Keratinocyte (primary cell): ENCODE measurements around the gene CAPN2. TPM values are rescaled to one million over a fixed set of nuclear protein-coding genes. Genes with fewer than 3 reads are reported as not detected.
A peak's percentile ranks its signal among the peaks of the same experiment; 100 is the strongest.

Experiments used
- DNase-seq: peaks from one replicate; pipeline ENCODE4 v3.0.0-alpha.2; 2011; ENCODE audit warnings: low read depth, missing footprints, low spot score
- FAIRE-seq: peaks from 2 replicates; lab custom pipeline; 2011; peaks lifted over from hg19 to GRCh38; lab: Jason Lieb, UNC
- H2AFZ ChIP-seq: 2 replicates; pipeline ENCODE4 v1.6.0; 2012; ENCODE audit warnings: low read length, control low read depth, inconsistent platforms; ENCODE audit not compliant: control insufficient read depth
- H3K27ac ChIP-seq: 2 replicates; pipeline ENCODE4 v1.5.1; 2011; ENCODE audit warnings: low read length; ENCODE audit not compliant: control insufficient read depth, insufficient read depth
- H3K27me3 ChIP-seq: 3 replicates; pipeline ENCODE4 v1.6.0; 2011; ENCODE audit warnings: low read length; ENCODE audit not compliant: control insufficient read depth, insufficient read depth; ENCODE audit errors: extremely low read depth
- H3K36me3 ChIP-seq, 2 experiments: 2 replicates in 1 of 2; 3 replicates in 1 of 2; pipeline ENCODE4 v1.5.1; 2011; ENCODE audit warnings: low read length in 2 of 2, mild to moderate bottlenecking in 1 of 2; ENCODE audit not compliant: control insufficient read depth in 2 of 2, insufficient read depth in 2 of 2; ENCODE audit errors: extremely low read depth in 1 of 2
- H3K4me1 ChIP-seq: 3 replicates; pipeline ENCODE4 v1.5.1; 2011; ENCODE audit warnings: low read length; ENCODE audit not compliant: control insufficient read depth, insufficient read depth; ENCODE audit errors: extremely low read depth
- H3K4me2 ChIP-seq: 3 replicates; pipeline ENCODE4 v1.6.0; 2011; ENCODE audit warnings: low read depth, low read length; ENCODE audit not compliant: control insufficient read depth, insufficient read depth; ENCODE audit errors: extremely low read depth
- H3K4me3 ChIP-seq, 3 experiments: fragments of 200-600 bp in 1 of 3; sonication (generic) in 1 of 3; 2 replicates in 2 of 3; 3 replicates in 1 of 3; pipeline ENCODE4 v1.5.1; 2011 to 2016; ENCODE audit warnings: low read length in 3 of 3, mild to moderate bottlenecking in 3 of 3, control low read depth in 2 of 3, inconsistent platforms in 1 of 3, low read depth in 1 of 3, mixed read lengths in 1 of 3, mixed run types in 1 of 3, moderate library complexity in 1 of 3; ENCODE audit not compliant: control insufficient read depth in 2 of 3, insufficient read depth in 2 of 3; ENCODE audit errors: extremely low read depth in 1 of 3
- H3K79me2 ChIP-seq: 2 replicates; pipeline ENCODE4 v1.6.0; 2012; ENCODE audit warnings: low read length; ENCODE audit not compliant: control insufficient read depth, insufficient read depth
- H3K9ac ChIP-seq: 3 replicates; pipeline ENCODE4 v1.6.0; 2011; ENCODE audit warnings: low read length; ENCODE audit not compliant: control insufficient read depth, insufficient read depth; ENCODE audit errors: extremely low read depth
- H3K9me1 ChIP-seq: 3 replicates; pipeline ENCODE4 v1.6.0; 2011; ENCODE audit warnings: low read length; ENCODE audit not compliant: control insufficient read depth, insufficient read depth; ENCODE audit errors: extremely low read depth
- H3K9me3 ChIP-seq: 2 replicates; pipeline ENCODE4 v1.5.1; 2012; ENCODE audit warnings: low read depth, low read length; ENCODE audit not compliant: control insufficient read depth
- H4K20me1 ChIP-seq: 3 replicates; pipeline ENCODE4 v1.6.0; 2011; ENCODE audit warnings: low read length; ENCODE audit not compliant: control insufficient read depth, insufficient read depth; ENCODE audit errors: extremely low read depth
- CTCF ChIP-seq, 3 experiments: IDR thresholded peaks in 1 of 3; conservative IDR thresholded peaks in 1 of 3; optimal IDR thresholded peaks in 1 of 3; 2 replicates in 2 of 3; 3 replicates in 1 of 3; pipeline versions ENCODE3 to v1.5.1; 2011; ENCODE audit warnings: low read length in 3 of 3, mild to moderate bottlenecking in 3 of 3, moderate library complexity in 2 of 3, control low read depth in 1 of 3, inconsistent platforms in 1 of 3; ENCODE audit not compliant: insufficient read depth in 2 of 3; ENCODE audit errors: extremely low read depth in 1 of 3
- EZH2 ChIP-seq: IDR thresholded peaks from one replicate; pipeline ENCODE4 v1.6.1; 2012; ENCODE audit warnings: inconsistent platforms, mild to moderate bottlenecking, low read length, moderate library complexity
- dilution Hi-C: fragments of 300-500 bp; cut with MboI; formaldehyde crosslinking; loops from one replicate; pipeline ENCODE4 v1.7.0; 2020; ENCODE audit warnings: low sequenced_read_pairs; ENCODE audit not compliant: extremely low pct_ligation_motif_present
- polyA plus RNA-seq, 5 experiments: library from polyadenylated mRNA; depleted of rRNA in 3 of 5; stranded (reverse) in 3 of 5; stranded (forward) in 1 of 5; unstranded in 1 of 5; fragments of >200 nt; gene quantifications; 1 replicate in 1 of 5; 2 replicates in 3 of 5; 3 replicates in 1 of 5; pipeline versions ENCODE4 v1.2.1 to v1.2.3, GENCODE V29; 2011 to 2012; ENCODE audit warnings: missing spikeins in 2 of 5, low read depth in 1 of 5, low replicate concordance in 1 of 5

Gene CAPN2
- polyA plus RNA-seq, 1 donor (not counting 4 experiments of a cell fraction or from before 2014, with no cell fraction given), result 366 TPM

- Histone ChIP-seq H3K27ac (no peak overlapping the region), H3K36me3 (peaks cover 67 to 82% of the 10 kb centered on the region in 2 experiments), H3K4me2 (no peak overlapping the region), H3K4me3 (no peak overlapping the region), H3K79me2 (peaks cover 16% of the 10 kb centered on the region), H2AFZ (no peak overlapping the region), H3K9me1 (no peaks in the 10 kb centered on the region), H3K4me1 (peaks cover 9% of the 10 kb centered on the region), H3K27me3 (no peaks in the 10 kb centered on the region), H4K20me1 (no peaks in the 10 kb centered on the region), H3K9ac (no peak overlapping the region), H3K9me3 (no peaks in the 10 kb centered on the region)
- DNase-seq (no peak), FAIRE-seq (no peak)
- TF ChIP-seq CTCF (optimal IDR thresholded peaks at IDR 0.05 in 1 of 3, IDR thresholded peaks at IDR 0.05 in 1 of 3, conservative IDR thresholded peaks at IDR 0.05 in 1 of 3; ENCODE audit: extremely low read depth in 1 of 3, insufficient read depth in 2 of 3, low read length in 3 of 3) (no peak), EZH2 (no peak)
- dilution Hi-C loops, result no loop called here
Measured at GRCh38 chr1:223748405-223748772, 36.0 kb downstream of the CAPN2 start.

- H3K27ac ChIP-seq, result no peak overlapping the region
- no peak overlapping the region for H2AFZ ChIP-seq
- peak; percentile 66 to 79 (median 75) for TF ChIP-seq CTCF (optimal IDR thresholded peaks at IDR 0.05 in 1 of 3, IDR thresholded peaks at IDR 0.05 in 1 of 3, conservative IDR thresholded peaks at IDR 0.05 in 1 of 3; ENCODE audit: extremely low read depth in 1 of 3, insufficient read depth in 2 of 3, low read length in 3 of 3)
- no peak for TF ChIP-seq EZH2
- H3K9ac ChIP-seq, result no peak overlapping the region
- H3K4me2 ChIP-seq, result no peak overlapping the region
- peaks cover 66 to 81% of the 10 kb centered on the region in 2 experiments for H3K36me3 ChIP-seq
- DNase-seq (no peak), FAIRE-seq (no peak)
- no peaks in the 10 kb centered on the region for H3K27me3 ChIP-seq
- peaks cover 9% of the 10 kb centered on the region for H3K4me1 ChIP-seq
- no peaks in the 10 kb centered on the region for H3K9me3 ChIP-seq
- no peaks in the 10 kb centered on the region for H3K9me1 ChIP-seq
- dilution Hi-C loops, result no loop called here
- H3K79me2 ChIP-seq, result peaks cover 10% of the 10 kb centered on the region
- H3K4me3 ChIP-seq, result no peak overlapping the region
- H4K20me1 ChIP-seq, result no peaks in the 10 kb centered on the region
Measured at GRCh38 chr1:223748773-223749733, 36.7 kb downstream of the CAPN2 start.
